ENCODE data around the gene PNO1.
"Not testable (repeated sequence)": the region's sequence is repeated elsewhere in the genome, so short reads cannot be mapped to it uniquely, and the experiment has no call there.

Gene PNO1

GRCh38 chr2:68163641-68164040, 6.0 kb downstream of the PNO1 start:
- DNase-seq, result no peak

GRCh38 chr2:68167186-68167585, 9.5 kb downstream of the PNO1 start:
- no peak for DNase-seq

DNA sequence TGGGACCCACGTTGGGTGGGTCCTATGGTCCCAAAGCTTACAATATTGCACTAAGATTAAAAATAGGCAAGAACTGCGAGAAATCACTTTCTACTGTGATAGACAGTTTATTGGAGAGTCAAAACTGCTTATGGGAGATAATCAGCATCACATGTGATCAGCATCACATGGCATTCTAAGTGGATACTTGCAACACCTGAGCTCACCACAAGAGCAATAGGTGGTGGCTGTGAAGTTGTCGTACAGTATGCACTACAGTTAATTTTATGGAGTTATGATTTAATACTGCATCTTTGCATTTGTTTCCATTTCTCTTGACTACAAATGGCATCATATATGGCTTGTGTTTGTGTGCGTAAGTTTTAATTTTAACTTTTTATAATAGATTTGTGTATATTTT, 11.6 kb downstream of the PNO1 start:
- no peak for DNase-seq

- DNase-seq, result no peak
These were observed 13.5 kb downstream of the PNO1 start for GRCh38 chr2:68171146-68171545.

DNA sequence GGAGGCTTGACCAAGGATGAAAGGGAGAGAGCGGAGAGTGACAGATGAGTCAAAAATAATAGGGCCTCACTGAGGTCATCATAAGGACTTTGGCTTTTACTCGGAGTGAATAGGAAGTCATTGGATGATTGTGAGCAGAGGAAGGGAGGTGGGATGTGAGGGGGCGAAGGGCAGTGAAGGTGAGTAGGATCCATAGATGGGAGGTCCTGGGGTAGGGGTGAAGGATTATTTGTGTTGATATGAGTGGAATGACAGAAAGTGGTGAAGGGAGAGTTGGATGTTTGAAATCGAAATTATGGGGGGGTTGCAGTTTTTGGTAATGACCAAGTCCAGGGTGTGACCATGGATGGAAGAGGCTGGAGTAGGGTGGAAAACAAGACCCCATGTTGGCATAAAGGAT, 14.0 kb downstream of the PNO1 start:
- DNase-seq, result no peak

DNA sequence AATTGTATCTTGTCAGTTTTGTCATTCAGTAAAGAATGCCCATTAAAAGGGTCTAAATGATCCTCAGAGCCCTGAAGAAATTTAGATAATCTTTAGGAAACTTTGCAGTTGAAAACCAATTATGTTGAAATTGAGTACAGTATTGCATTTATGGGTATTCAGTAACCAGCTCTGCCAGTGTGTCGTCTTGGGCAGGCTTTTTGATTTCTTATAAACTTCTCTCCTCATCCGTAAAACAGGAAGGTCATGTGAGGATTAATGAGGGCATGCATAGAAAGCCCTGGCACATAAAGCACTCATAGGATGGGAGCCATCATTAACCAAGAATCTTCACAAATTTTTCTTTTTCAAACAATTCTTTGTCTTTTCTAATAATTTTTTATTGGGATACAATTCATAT, 14.8 kb downstream of the PNO1 start:
- no peak for DNase-seq

- no peak for DNase-seq
These were observed 15.5 kb downstream of the PNO1 start for GRCh38 chr2:68172990-68173700.

- not testable (repeated sequence) for DNase-seq
These were observed 17.5 kb downstream of the PNO1 start for GRCh38 chr2:68175210-68175609.

GRCh38 chr2:68176657-68177056, 19.0 kb downstream of the PNO1 start:
- DNase-seq, result no peak

DNA sequence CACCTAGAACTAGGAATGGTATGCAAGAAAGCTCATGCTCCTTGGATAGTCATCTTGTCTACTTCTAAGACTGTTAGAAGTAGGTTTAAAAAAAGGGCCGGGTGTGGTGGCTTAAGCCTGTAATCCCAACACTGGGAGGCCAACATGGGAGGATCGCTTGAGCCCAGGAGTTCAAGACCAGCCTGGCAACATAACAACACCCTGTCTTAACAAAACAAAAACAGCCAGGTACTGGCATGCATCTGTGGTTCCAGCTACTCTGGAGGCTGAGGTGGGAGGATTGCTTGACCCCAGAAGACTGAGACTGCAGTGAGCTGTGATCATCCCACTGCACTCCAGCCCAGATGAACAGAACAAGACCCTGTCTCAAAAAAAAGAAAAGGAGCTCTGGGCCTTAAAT, 19.9 kb downstream of the PNO1 start:
- DNase-seq, result no peak

DNA sequence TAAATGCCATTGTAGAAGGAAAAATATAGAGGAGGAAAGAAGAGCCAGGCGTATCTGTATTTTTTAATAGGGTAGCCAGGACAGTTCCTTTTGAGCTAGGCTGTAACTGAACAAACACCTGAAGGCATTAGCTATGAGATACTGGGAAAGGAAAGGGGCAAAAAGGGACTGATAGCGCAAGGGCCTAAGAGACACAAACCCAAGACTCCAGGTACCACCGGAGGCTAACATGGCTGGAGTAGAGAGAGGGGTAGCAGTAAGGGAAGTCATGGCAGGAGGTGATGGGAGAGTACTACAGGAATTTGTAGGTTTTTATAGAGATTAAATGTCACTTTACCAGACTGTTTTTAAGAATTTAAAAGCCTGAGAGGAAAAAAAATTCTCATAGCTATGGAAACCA, 20.7 kb downstream of the PNO1 start:
- no peak for DNase-seq

DNA sequence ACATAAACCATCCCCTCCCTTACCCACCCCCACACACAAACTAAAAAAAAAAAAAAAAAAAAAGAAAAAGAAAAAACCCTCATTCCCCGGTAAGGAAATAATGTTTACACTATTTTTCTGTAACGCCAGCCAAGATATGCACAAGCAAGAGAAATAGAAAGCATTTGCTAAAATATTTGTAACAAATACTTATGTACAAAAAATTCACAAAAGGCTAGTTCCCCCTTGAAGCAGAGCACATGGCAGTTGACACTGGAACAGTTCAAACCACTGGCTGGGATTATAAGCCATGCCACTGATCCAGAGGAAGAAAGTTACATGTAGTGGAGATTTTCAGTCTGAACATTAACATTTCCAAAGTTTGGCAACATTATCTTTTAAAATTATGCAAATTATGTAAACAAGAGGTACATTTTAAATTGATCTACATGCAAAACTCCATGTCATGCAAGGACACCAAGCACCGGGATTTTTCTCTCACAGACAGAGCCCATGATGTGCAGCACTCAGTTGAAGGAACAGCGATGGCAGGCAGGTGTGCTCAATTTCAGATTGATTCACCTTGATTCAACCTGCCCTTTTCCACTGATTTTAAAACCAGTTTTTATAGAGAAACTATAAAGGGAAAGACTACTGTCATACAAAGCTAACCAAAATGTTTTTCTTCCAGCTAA, 21.4 kb downstream of the PNO1 start:
- no peak for DNase-seq

DNA sequence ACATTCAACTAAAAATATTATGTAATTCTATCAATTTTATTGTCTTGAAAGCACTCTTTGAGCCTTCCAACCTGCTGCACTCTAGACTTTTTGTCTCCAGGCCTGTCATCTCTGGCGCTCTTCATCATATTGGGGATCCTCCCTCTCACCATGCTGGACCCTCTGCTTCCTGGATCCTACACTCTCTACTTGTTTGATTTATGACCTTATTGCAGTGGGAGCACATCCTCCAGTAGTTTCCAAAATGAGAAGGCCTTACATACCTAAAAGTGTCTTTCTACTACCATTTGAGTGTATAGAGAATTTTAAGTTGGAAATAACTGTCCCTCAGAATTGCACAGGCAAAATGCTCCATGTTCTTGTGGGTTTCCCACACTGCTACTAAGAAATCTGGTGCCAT, 25.2 kb downstream of the PNO1 start:
- no peak for DNase-seq

- DNase-seq, result peak; percentile 68
These were observed 28.0 kb downstream of the PNO1 start for GRCh38 chr2:68185541-68186164.

DNA sequence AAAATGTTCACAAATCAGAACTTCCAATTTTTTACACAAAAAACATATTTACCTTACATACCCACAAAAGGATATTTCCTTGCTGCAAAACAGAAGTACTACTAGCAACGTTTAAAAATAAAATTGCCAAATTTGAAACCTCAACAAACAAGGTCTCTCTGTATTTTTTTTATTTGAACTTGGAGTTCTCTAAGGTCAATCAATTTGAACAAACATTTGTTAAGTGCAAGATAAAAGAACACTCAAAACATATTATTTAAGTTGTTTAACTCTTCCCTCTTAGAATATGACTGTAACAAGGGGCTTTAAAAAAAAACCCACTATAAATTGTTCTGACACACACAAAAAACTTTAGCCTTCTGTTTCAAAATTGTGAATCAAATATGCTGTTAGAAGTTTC, 29.6 kb downstream of the PNO1 start:
- DNase-seq, result no peak

DNA sequence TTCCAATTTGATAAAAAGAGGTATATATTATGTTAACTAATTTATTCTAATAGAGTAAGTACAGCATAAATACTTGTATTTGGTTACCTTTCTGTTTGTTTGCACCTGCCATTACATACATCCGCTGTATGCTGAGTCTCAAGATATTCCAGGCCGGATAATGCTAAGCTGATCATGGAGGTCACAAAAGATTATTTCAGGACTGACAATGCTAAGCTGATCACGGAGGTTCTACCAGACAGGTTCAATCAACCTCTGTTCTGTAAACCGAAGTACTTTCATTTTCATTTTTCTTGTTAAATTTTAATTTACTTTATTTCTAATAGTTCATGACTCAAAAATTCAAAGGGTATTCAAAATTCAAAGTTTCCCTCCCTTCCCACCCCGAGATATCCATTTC, 31.1 kb downstream of the PNO1 start:
- no peak for DNase-seq

- DNase-seq, result no peak
These were observed 32.5 kb downstream of the PNO1 start for GRCh38 chr2:68189991-68190784.

DNA sequence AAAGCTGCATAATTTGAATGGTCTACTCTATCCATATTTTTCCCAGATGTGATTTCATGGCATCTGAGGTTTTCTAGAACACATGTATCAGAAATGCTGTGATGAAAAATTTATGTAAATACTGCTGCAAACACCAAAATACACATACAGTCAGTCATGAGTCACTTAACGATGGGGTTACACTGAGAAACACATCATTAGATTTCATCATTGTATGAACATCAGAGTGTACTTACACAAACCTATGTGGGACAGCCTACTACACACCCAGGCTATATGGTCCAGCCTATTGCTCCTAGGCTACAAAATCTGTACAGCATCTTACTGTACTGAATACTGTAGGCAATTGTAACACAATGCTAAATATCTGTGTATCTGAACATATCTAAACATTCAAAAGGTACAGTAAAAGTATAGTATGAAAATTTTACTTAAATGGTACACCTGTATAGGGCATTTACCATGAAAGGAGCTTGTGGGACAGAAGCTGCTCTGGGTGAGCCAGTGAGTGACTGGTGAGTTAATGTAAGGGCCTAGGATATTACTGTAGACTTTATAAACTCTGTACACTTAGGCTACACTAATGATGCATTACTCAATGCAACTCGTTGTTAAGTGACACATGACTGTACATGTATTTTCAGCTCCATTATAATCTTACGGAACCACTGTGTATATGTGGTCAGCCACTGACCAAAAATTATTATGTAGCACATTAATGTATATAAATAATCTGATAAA, 33.5 kb downstream of the PNO1 start:
- DNase-seq, result no peak

GRCh38 chr2:68193144-68193543, 35.5 kb downstream of the PNO1 start:
- no peak for DNase-seq

DNA sequence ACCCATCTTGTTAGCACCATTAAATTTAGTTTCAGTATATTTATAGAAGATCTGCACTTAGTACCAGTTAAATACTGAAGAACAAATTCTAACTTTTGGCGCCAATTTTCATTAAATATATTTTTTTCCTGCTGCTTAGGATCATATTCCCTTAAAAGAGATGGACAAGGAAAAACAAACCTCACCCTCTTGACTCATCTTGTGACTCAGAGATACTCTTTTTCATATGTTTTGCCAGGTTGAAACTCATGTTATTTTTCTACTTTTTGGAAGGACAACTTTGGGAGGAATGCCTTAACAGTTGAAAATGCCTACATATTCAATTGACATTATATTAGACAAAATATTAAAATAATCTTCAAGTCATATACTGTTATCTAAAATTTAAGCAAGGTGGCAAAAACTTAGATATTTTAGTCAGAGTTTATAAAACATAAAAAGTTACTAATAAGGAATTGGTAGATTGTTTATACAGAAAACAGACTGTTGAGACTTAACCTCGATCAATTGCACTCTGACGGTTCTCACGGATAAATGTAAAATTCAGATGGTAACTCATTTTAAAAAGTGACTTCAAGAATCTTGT, 36.2 kb downstream of the PNO1 start:
- DNase-seq, result no peak

DNA sequence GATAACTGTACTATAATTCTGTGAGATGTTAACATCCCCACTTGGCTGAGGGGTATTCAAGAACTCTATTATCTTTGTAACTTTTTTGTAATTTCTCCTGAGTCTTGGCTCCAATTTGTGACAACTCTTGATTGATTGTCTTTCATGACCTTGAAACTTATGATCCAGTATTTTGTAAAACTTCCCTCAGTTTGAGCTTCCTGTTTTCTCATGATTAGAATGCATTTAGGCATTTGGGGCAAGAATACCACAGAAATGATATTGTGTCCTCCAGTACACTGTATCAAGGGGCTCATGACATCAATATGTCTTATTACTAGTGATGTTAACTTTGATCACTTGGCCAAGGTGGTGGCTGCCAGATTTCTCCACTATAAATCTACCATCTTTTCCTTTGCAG, 37.4 kb downstream of the PNO1 start:
- DNase-seq, result no peak

- peak; percentile 8 for DNase-seq
These were observed 38.5 kb downstream of the PNO1 start for GRCh38 chr2:68196120-68196716.
